Measurements from ENCODE around the gene RASSF1.
A peak's percentile ranks its signal among the peaks of the same experiment; 100 is the strongest.

The RASSF1 gene

DNA sequence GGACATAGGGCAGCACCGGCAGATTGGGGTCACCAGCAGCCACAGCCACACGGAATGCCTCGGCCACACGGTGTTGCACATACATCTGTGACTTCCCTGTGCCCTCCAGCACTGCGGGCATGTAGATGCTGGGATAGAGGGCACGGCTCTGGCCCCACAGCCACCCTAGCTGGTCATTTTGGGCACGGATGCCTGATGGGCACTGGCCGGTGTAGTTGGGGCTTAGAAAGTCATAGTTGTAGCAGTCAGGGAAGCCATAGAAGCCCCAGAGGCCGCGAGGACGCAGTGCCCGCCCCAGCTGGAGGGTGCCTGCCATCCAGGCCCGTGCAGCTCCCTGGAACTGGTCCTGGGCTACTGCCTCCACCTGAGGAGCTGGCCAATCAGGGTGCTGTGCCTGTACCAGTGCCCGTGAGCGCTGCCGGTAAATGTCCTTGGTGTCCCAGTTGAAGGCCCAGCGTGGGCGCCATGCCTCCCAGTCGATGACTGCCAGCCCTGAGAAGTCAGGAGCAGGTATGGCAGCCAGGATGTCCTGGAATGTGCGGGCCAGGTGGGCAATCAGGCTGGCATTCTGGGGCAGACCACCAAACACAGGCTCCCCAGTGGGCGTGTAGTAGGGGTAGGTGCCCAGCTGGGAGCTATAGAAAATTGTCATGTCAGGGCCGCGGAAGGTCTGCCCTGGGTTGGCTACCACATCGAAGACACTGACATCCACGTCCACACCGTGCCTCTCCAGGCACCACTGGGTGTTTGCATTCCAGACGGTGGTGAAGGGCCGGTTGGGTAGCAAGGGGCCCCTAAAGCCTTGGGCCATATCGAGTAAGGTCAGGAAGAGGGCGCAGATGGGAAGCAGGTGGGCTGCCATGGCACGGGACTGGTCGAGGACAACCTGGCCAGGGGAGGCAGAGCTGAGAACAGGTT lies 38.3 kb downstream of the RASSF1 start:
- H3K27ac Mint-ChIP-seq: peak overlapping the region in 2 of 3 experiments; percentile 79 to 86
- peak overlapping the region in 1 of 3 experiments; percentile 9 for H3K4me3 Mint-ChIP-seq
- no peaks in the 10 kb centered on the region for H3K27me3 Mint-ChIP-seq (ENCODE audit: low read depth)

DNA sequence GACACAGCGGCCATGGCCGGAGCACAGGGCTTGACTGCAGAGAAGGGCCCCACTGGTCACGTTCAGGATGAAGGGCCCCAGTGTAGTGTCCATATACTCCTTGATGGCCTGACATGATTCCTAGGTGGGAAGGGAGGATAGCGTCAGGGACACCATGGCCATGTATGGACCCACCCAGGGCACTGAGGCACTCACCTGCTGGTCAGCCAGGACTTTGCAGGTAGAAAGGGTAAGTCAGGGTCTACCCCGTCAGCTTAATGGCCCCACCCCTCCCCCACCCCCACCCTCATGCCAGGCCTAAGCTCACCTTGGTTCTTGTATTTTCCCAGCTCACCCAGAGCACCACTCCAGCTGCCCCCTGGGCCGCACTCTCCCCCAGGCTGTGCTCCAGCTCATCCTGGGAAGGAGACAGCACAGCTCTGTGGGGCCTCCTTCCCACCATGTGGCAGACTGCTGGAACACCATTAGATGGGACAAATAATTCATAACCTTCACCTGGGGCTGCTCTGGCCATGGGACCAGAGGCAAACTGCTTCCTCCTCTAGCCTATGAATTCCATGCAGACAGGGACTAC lies 39.9 kb downstream of the RASSF1 start:
- no peaks in the 10 kb centered on the region for H3K27me3 Mint-ChIP-seq (ENCODE audit: low read depth)
- H3K27ac Mint-ChIP-seq: peak overlapping the region; percentile 81 to 96 (median 90)
- H3K9me3 Mint-ChIP-seq: no peaks in the 10 kb centered on the region
- peaks cover 16% of the 10 kb centered on the region for H3K4me1 Mint-ChIP-seq
- H3K4me3 Mint-ChIP-seq: peak overlapping the region; percentile 91 to 99 (median 97)
- peaks cover 5% of the 10 kb centered on the region for H3K36me3 Mint-ChIP-seq (ENCODE audit: low read depth)
- TF ChIP-seq, protein P1, sequence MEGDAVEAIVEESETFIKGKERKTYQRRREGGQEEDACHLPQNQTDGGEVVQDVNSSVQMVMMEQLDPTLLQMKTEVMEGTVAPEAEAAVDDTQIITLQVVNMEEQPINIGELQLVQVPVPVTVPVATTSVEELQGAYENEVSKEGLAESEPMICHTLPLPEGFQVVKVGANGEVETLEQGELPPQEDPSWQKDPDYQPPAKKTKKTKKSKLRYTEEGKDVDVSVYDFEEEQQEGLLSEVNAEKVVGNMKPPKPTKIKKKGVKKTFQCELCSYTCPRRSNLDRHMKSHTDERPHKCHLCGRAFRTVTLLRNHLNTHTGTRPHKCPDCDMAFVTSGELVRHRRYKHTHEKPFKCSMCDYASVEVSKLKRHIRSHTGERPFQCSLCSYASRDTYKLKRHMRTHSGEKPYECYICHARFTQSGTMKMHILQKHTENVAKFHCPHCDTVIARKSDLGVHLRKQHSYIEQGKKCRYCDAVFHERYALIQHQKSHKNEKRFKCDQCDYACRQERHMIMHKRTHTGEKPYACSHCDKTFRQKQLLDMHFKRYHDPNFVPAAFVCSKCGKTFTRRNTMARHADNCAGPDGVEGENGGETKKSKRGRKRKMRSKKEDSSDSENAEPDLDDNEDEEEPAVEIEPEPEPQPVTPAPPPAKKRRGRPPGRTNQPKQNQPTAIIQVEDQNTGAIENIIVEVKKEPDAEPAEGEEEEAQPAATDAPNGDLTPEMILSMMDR (IDR thresholded peaks at IDR 0.05; ENCODE audit: unreplicated experiment in 3 of 3): no peak

More for the DNA sequence above, 38.3 kb downstream of the RASSF1 start:
- Mint-ChIP-seq H3K4me1 (peaks cover 16% of the 10 kb centered on the region), H3K36me3 (ENCODE audit: low read depth) (peaks cover 7% of the 10 kb centered on the region), H3K9me3 (no peaks in the 10 kb centered on the region)
- TF ChIP-seq, protein P1 (IDR thresholded peaks at IDR 0.05; ENCODE audit: unreplicated experiment in 3 of 3): no peak

DNA sequence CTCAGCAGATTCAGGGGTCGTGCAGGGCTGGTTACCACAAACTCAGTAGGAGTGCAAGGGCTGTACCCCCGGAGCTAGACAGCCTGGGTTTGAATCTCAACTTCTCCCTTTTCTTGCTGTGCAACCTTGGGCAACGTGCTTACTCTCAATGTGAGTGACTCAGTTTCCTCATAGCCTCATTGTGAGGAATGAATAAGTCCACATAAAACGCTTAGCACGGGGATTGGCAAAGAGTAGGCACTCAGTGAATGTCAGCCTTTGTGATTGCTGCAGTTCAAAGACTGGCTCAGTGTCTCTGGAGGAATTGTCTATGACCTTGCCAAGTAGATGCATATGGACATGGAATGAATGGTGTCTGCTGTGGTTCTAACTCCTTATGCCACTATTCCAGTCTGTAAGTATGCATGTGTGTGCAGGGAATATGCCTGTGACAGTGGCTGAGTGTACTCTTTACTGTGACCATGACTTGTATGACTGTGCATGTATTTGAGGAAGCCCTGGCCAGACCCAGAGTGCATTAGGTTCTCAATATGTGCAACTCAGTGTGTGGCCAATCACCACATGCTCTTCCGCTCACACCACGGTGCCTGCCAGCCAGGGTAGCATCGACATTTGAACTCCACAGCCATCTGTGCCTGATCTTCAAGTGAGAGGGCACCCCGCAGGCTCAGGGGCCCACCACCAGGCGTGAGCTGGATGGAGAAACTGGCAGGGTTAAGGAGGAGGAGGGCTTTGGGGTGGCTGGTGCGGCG lies 40.5 kb downstream of the RASSF1 start:
- peak overlapping the region; percentile 91 to 99 (median 97) for H3K4me3 Mint-ChIP-seq
- peaks cover 16% of the 10 kb centered on the region for H3K4me1 Mint-ChIP-seq
- no peaks in the 10 kb centered on the region for H3K9me3 Mint-ChIP-seq
- peak overlapping the region; percentile 81 to 96 (median 90) for H3K27ac Mint-ChIP-seq
- peaks cover 4% of the 10 kb centered on the region for H3K36me3 Mint-ChIP-seq (ENCODE audit: low read depth)
- no peaks in the 10 kb centered on the region for H3K27me3 Mint-ChIP-seq (ENCODE audit: low read depth)
- TF ChIP-seq, protein P1 (IDR thresholded peaks at IDR 0.05; ENCODE audit: unreplicated experiment in 3 of 3): no peak

DNA sequence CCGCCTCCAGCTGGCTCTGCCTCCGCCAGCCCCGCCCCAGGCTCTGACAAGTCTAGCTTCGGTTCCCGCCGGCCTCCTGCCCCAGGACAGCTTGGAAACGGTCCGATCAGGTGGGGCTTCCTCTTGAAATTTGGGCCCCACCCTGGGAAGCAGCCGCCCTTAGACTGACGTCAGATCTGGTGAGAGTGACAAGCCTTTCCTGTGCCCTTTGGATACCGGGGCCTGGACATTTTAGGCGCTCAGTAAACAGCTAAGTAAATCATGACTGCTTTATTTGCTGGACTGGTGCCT lies 41.1 kb downstream of the RASSF1 start:
- TF ChIP-seq, protein P1 (IDR thresholded peaks at IDR 0.05; ENCODE audit: unreplicated experiment in 3 of 3): no peak
- Mint-ChIP-seq H3K27me3 (ENCODE audit: low read depth) (no peaks in the 10 kb centered on the region), H3K9me3 (no peaks in the 10 kb centered on the region), H3K4me1 (peaks cover 16% of the 10 kb centered on the region), H3K4me3 (peak overlapping the region; percentile 91 to 99 (median 97)), H3K27ac (peak overlapping the region; percentile 81 to 96 (median 90)), H3K36me3 (ENCODE audit: low read depth) (peaks cover under 1% of the 10 kb centered on the region)

DNA sequence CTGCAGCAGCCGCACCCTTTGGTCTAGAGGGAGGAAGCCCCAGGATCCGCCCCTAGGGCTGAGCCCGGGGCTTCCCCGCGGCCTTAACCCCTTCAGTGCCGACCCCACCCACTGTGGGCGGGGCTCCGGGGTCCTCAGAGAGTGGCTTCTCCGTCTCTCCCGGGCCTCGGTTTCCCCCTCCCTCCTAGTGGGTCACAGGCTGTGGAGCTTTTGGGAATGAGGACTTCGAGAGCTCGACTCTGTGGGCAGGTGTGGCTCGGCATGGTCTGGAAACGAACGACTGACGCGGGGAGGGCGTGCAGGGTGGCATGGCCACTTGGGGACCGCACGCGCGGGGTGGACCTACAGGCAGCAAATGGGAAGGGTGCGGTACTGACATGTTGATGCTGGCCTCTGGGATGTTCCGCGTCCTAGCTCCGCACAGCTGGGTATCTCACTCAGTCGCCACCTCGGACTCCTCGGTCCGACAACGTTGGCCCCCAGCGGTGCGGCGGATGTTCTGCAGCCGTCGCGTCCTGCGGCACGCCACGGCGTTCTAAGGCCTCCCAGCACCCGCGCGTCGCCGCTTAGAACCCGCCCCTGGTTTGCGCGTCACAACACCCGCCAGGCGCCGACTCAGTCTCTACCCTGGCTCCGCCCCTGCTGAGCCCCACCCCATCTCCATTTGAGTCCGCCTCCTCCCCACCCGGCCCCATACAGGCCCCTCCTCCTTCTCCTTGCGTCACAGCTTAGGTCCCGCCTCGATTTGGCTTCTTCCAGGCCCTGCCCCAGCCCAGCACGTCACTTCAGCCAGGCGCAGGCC lies 41.6 kb downstream of the RASSF1 start, which contains the start of the genes HYAL3 and NAA80:
Gene HYAL3 (minus strand): TSS at position 570 of the 802 bp plus-strand sequence. CDS start 3,803 bp downstream, outside the sequence.
Gene NAA80 (minus strand): TSS at position 570 of the 802 bp plus-strand sequence. CDS start 1,942 bp downstream, outside the sequence.
- H3K27me3 Mint-ChIP-seq (ENCODE audit: low read depth): no peaks in the 10 kb centered on the region
- no peaks in the 10 kb centered on the region for H3K9me3 Mint-ChIP-seq
- TF ChIP-seq, protein P1 (IDR thresholded peaks at IDR 0.05; ENCODE audit: unreplicated experiment in 3 of 3): peak; percentile 14 to 41 (median 36)
- H3K4me3 Mint-ChIP-seq: peak within 1 kb of the TSS; percentile 91 to 99 (median 97)
- no peaks in the 10 kb centered on the region for H3K36me3 Mint-ChIP-seq (ENCODE audit: low read depth)
- H3K27ac Mint-ChIP-seq: peak within 1 kb of the TSS; percentile 81 to 96 (median 90)
- H3K4me1 Mint-ChIP-seq: peaks cover 16% of the 10 kb centered on the region
